SK-N-SH treated with all-trans-retinoic acid at 6 μM for 48 hours (cell line): Measurements from ENCODE around the gene TMEM125.
A peak's percentile ranks its signal among the peaks of the same experiment; 100 is the strongest.

Experiments
- ATAC-seq: fragments of 200-7000 bp; cut with Tn5 transposase; 3 replicates; pipeline ENCODE4 v1.9.1; 2020; ENCODE audit warnings: mild to moderate bottlenecking, moderate library complexity
- ARNTL ChIP-seq: fragments of 450-650 bp; formaldehyde crosslinking; IDR thresholded peaks from 2 replicates; pipeline ENCODE4 v1.5.0; 2020; ENCODE audit warnings: low read depth, mild to moderate bottlenecking, moderate library complexity, borderline replicate concordance
- BACH2 ChIP-seq: fragments of 250-450 bp; sonication (Bioruptor Pico); IDR thresholded peaks from 2 replicates; pipeline ENCODE4 v1.9.0; 2021; ENCODE audit warnings: mild to moderate bottlenecking, borderline replicate concordance
- CREB5 ChIP-seq: fragments of 250-450 bp; sonication (Bioruptor Pico); IDR thresholded peaks from 2 replicates; pipeline ENCODE4 v1.5.1; 2020; ENCODE audit warnings: low read depth, mild to moderate bottlenecking, moderate library complexity
- CSDC2 ChIP-seq: fragments of 250-450 bp; sonication (Bioruptor Pico); IDR thresholded peaks from 2 replicates; pipeline ENCODE4 v1.5.0; 2020; ENCODE audit warnings: mild to moderate bottlenecking, moderate library complexity
- CSRNP3 ChIP-seq: fragments of 250-450 bp; sonication (Bioruptor Pico); IDR thresholded peaks from 2 replicates; pipeline ENCODE4 v1.5.1; 2021; ENCODE audit warnings: mild to moderate bottlenecking, moderate library complexity
- GLIS3 ChIP-seq: fragments of 250-450 bp; sonication (Bioruptor Pico); IDR thresholded peaks from 2 replicates; pipeline ENCODE4 v1.5.0; 2020; ENCODE audit warnings: mild to moderate bottlenecking, moderate library complexity
- ISL1 ChIP-seq: fragments of 250-450 bp; sonication (Bioruptor Pico); IDR thresholded peaks from 2 replicates; pipeline ENCODE4 v2.1.2; 2022; ENCODE audit warnings: mild to moderate bottlenecking, moderate library complexity
- OSR1 ChIP-seq: fragments of 250-450 bp; sonication (Bioruptor Pico); IDR thresholded peaks from 2 replicates; pipeline ENCODE4 v1.8.0; 2022; ENCODE audit warnings: moderate library complexity, mild to moderate bottlenecking, inconsistent platforms
- PATZ1 ChIP-seq: fragments of 250-450 bp; sonication (Bioruptor Pico); IDR thresholded peaks from 2 replicates; pipeline ENCODE4 v1.8.0; 2020; ENCODE audit warnings: mild to moderate bottlenecking, moderate library complexity, borderline replicate concordance
- POU6F1 ChIP-seq: fragments of 250-450 bp; sonication (Bioruptor Pico); IDR thresholded peaks from 2 replicates; pipeline ENCODE4 v1.8.0; 2021; ENCODE audit warnings: low read depth, mild to moderate bottlenecking, moderate library complexity, borderline replicate concordance
- PPARA ChIP-seq: fragments of 250-450 bp; sonication (Bioruptor Pico); IDR thresholded peaks from 2 replicates; pipeline ENCODE4 v1.5.0; 2020; ENCODE audit warnings: mild to moderate bottlenecking, borderline replicate concordance
- SNAI2 ChIP-seq: fragments of 250-450 bp; sonication (Bioruptor Pico); IDR thresholded peaks from 2 replicates; pipeline ENCODE4 v1.5.0; 2020; ENCODE audit warnings: mild to moderate bottlenecking, moderate library complexity
- TOX ChIP-seq: fragments of 250-450 bp; sonication (Bioruptor Pico); IDR thresholded peaks from 2 replicates; pipeline ENCODE4 v1.8.0; 2021; ENCODE audit warnings: mild to moderate bottlenecking, moderate library complexity, borderline replicate concordance
- TSHZ2 ChIP-seq: fragments of 250-450 bp; sonication (Bioruptor Pico); IDR thresholded peaks from 2 replicates; pipeline ENCODE4 v1.5.0; 2020; ENCODE audit warnings: mild to moderate bottlenecking, moderate library complexity
- ZC3H10 ChIP-seq: fragments of 250-450 bp; sonication (Bioruptor Pico); IDR thresholded peaks from 2 replicates; pipeline ENCODE4 v1.5.1; 2021; ENCODE audit warnings: mild to moderate bottlenecking, moderate library complexity
- ZFP30 ChIP-seq: fragments of 450-650 bp; formaldehyde crosslinking; IDR thresholded peaks from 2 replicates; pipeline ENCODE4 v1.5.0; 2022; ENCODE audit warnings: mild to moderate bottlenecking, moderate library complexity
- ZNF70 ChIP-seq: fragments of 450-650 bp; formaldehyde crosslinking; IDR thresholded peaks from 2 replicates; pipeline ENCODE4 v1.5.0; 2020; ENCODE audit warnings: mild to moderate bottlenecking, moderate library complexity
- ZNF8 ChIP-seq: fragments of 450-650 bp; formaldehyde crosslinking; IDR thresholded peaks from 2 replicates; pipeline ENCODE4 v1.5.0; 2020; ENCODE audit warnings: mild to moderate bottlenecking, moderate library complexity

Gene TMEM125

GRCh38 chr1:43222879-43223278 is 46.9 kb upstream of the TMEM125 start:
- ATAC-seq = no peak
- no peak for TF ChIP-seq PATZ1 (CRISPR knock-in tag)
- TF ChIP-seq PPARA (CRISPR knock-in tag) = no peak
- TF ChIP-seq POU6F1 = no peak
- no peak for TF ChIP-seq ZC3H10 (CRISPR knock-in tag)
- no peak for TF ChIP-seq GLIS3 (CRISPR knock-in tag)

GRCh38 chr1:43225168-43225567 is 44.6 kb upstream of the TMEM125 start:
- no peak for ATAC-seq
- TF ChIP-seq ZNF70 (CRISPR knock-in tag) (no peak), CREB5 (CRISPR knock-in tag) (no peak), ISL1 (CRISPR knock-in tag) (no peak), OSR1 (CRISPR knock-in tag) (no peak), ZC3H10 (CRISPR knock-in tag) (no peak), CSRNP3 (CRISPR knock-in tag) (no peak), POU6F1 (no peak), PATZ1 (CRISPR knock-in tag) (no peak), ZFP30 (no peak), CSDC2 (CRISPR knock-in tag) (no peak), SNAI2 (CRISPR knock-in tag) (no peak)

- TF ChIP-seq ZC3H10 (CRISPR knock-in tag) (no peak), TOX (CRISPR knock-in tag) (no peak), BACH2 (CRISPR knock-in tag) (no peak), ISL1 (CRISPR knock-in tag) (no peak), ARNTL (CRISPR knock-in tag) (no peak), TSHZ2 (CRISPR knock-in tag) (no peak), ZNF8 (CRISPR knock-in tag) (no peak)
- peak; percentile 97 for ATAC-seq
Measured at GRCh38 chr1:43227143-43227764, 42.5 kb upstream of the TMEM125 start.
